SKM-1 treated with dmso at 0.1 percent for 144 hours (cell line): ENCODE measurements around the gene ZBTB16.

Experiments
- DNase-seq: peaks from one replicate; lab custom pipeline; 2025; ENCODE audit not compliant: unreplicated experiment; lab: John Stamatoyannopoulos, UW

Gene ZBTB16

DNA sequence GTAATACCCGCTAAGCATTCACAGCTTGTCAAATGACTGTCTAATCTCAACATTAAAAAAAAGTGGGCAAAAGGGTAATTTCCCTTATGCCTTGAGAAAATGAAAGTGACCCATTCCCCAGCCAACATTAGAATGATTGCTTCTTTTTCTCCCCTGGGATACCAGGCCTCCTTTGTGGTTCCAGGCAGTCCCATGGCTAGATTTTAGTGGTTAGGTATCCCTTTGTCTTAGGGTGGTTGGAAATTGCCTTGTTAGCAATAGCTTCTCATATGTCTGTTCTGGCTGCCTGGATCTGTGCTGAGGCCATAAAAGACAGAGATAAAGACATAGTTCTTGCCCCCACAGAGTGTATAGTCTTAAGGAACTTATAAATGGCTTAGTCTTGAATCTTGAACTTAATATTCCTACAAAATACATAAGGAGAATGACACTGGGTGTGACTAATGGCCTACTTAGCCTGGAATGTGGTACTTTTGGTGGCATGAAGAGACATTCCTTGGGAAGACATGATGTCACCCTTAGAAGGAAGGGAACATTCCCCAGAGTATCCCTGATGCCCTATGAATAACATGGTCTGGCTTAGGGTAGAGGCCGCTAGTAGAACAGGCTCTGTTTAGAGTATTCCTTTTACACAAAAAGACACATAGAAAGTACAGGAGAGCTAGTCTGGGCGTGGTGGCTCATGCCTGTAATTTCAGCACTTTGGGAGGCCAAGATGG is 90.3 kb downstream of the ZBTB16 start:
- no peak for DNase-seq

DNA sequence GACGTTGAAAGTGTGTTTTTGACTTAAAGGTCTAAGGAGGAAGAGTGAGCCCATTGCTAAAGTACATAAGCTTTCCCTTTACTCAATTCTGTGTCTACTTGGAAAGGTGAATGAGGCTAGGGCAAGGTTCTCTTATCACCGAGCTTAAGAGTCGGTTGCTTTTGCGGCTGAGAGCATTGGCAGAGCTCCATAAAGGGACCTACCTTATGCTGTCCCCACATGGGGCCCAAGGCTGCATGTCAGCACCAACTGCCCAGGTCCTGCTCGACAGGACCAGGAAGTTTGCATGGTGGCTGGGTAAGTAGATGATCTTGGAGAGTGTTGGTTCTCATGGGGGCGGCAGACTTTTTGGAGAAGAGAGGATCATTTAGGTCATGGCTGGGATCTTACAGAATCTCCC is 91.2 kb downstream of the ZBTB16 start:
- no peak for DNase-seq

GRCh38 chr11:114151631-114152030 is 92.1 kb downstream of the ZBTB16 start:
- DNase-seq = no peak

DNA sequence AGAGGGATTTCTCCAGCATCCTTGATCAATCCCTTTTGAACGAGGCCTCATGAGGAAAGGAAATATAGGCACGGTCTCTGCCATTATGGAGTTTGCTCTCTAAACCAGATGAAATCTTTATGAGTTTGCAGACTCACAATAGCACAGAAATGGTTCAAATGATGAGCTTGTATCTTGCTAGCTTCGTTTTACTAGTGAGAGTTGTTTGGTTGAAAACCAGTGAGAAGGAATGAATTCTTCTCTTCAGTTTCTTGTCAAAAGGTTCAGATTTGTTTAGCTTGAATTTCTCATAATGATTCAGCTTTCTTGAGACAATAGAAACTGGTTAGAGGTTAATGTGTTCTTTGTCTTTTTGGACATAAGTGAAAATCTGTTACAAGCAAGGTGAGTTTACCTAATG is 92.7 kb downstream of the ZBTB16 start:
- DNase-seq = no peak

DNA sequence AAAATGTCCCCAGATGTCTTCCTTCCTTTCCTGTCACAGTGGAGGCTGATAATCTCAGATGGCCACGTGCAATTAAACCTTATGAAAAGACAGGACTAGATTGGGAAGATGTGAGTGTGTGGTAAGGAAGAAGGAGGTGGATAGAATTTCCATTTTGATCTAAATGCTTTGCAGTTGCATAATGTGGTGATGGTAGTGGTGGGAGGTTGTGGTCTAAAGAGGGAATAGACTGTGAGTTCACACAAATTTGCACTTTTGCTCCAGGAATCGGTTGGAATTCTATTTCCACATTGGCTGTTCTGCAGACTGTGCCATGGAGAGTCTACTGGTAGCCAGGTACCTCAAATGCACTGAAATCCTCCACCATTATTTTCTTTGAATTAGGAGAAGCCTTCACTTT is 93.3 kb downstream of the ZBTB16 start:
- DNase-seq = no peak

DNA sequence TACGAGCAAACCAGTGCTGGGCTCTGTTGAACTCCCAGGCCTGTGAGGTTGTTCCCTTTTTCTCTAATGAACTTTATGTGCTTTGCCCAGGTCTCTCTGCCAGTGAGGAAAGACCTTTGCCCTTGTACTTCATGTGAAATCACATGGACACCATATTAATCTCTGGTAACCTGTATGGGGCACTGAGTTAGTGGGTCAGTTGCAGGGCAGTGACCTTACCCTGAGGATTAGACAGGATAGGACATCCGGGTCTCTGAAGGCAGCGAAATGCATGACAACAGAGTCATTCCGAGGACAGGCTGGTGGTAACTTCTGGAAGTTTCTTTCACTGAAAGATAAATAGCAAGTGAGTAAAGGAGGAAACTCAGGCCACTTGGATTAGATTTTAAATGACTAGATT is 93.7 kb downstream of the ZBTB16 start:
- no peak for DNase-seq

DNA sequence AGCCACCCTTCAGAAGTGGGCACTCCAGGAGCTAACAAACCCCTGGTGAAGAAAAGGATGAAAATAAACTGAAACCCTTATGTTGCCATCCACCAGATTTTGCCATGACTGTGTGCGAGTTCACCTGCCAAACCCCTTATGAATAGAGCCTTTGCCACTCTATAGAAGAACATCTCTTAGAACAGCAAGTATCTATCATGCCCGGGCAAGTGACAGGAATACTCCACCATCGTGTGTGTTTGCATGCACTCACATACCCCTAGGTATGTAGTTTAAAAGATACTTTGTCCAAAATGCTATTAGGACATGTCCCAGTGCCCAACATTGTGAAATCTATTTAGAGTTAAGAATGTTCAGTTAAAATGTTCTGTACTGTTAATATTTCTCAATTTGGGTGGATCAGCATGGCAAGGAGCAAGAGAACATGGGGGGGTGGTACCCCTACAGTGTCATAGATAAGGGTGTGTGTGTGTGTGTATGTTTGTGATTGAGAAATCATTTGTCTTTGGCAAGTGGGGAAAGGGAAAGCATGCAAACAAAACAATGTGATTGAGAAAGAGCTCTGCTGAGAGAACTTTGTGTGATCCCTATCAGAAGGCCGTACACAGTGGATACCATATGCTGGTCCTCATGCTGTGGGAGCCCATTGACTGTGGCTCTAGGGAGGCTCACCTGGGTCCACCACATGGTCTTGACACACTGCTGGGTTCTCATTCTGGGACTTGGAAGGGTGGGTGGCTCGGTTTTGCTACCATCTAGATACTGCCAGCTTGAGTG is 94.9 kb downstream of the ZBTB16 start:
- no peak for DNase-seq

DNA sequence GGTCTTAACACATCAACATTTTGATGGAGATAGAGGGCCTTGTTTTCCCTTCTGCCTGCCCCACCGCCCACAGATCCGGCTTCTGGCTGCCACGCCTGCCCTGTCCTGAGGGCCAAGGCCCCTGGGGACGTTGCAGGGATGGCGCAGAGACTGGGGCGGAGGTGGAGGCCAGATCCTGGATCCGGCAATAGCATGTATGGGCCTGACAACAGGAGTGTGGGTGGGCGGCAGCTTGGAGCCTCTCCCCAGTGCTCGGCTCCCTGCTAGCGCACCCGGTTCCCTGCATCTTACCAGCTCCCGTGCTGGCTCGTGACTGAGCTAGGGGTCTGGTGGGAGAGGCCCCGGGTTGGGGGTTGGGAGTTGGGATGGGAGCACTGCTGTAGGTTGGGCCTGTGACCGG is 95.6 kb downstream of the ZBTB16 start:
- DNase-seq = no peak

DNA sequence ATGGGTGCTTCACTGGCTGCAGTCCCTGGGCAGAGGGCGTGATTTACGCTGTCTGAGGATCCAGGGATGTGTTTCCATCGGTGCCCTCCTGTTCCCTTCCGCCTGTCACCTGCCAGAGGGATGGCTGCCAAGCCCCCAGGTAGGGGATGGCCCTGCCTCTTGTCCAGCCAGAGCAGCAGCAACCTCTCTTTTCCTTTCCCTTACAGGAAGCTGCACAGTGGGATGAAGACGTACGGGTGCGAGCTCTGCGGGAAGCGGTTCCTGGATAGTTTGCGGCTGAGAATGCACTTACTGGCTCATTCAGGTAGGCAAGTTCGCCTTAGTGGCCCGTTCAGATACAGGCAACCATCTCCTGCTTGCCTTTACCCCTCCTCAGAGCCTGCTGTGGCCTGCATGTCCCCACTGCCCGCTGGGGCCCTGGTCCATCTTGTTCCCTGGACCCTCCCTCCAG is 96.6 kb downstream of the ZBTB16 start:
- DNase-seq = no peak

GRCh38 chr11:114156782-114157181 is 97.3 kb downstream of the ZBTB16 start:
- DNase-seq = no peak

DNA sequence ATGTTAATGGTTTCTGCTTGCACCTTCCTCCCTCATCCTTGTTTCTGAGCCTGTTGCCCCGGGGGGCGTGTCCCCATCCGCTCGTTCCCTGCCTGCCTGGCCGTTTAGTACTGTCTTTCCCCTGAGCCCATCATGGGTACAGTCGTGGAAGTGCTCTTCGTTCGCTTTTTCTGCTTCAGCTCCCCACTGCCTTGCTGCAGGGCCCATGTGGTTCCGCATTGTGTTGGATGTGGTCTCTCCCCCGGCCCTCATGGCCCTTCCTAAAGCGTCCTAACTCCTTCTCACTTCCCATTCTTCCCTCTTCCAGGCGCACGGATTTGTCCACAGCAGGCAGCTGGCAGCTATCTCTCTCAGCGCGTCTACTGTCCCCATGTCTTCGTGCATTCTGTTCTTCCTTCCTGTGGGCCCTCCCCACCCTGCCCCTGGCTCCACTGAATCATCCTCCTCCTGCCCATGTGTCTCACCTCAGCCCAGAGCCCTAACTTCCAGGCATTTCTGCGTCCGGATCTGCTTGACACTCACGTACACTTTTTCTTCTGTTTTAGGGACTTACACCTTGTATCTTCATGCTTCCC is 98.1 kb downstream of the ZBTB16 start:
- DNase-seq = no peak

GRCh38 chr11:114158421-114158820 is 98.9 kb downstream of the ZBTB16 start:
- no peak for DNase-seq

DNA sequence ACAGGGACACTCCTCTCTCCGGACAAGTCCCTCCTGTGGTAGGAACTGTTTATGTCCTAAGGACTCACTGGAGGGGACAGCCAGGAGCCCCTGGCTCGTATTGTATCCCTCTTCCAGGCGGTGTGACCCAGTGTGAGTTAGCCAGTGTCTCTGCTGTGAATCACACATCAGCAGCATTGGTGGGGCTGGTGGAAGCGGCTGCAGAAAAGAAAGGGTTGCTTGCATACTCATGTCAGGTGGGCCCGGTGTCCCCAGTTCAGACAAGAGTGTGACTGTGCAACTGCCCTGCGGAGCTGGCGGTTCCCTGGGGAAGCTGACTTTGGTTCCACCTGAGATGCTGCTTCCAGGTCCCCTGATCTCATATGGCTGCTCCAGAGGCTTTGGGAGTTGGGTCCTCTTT is 99.4 kb downstream of the ZBTB16 start:
- no peak for DNase-seq

DNA sequence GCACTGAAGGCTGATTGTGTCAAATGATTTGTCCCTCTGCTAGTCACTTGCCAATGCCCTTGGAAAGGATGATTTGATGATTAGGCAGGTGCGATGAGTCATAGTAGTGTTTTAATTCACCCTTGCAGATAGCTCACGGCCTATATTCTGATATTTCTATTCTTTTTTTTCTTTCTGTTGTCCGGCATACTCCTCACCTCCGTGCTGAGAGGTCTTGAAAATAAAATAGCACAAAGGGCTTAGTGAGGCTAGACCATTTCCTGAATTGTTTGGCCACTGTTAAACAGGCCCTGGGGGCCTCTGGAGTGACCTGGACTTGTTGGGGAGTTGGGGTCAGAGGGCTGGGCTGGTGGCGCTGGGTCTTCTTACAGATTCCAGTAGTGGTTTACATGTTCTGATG is 99.8 kb downstream of the ZBTB16 start:
- no peak for DNase-seq

GRCh38 chr11:114159802-114160632 is 100.5 kb downstream of the ZBTB16 start:
- no peak for DNase-seq

DNA sequence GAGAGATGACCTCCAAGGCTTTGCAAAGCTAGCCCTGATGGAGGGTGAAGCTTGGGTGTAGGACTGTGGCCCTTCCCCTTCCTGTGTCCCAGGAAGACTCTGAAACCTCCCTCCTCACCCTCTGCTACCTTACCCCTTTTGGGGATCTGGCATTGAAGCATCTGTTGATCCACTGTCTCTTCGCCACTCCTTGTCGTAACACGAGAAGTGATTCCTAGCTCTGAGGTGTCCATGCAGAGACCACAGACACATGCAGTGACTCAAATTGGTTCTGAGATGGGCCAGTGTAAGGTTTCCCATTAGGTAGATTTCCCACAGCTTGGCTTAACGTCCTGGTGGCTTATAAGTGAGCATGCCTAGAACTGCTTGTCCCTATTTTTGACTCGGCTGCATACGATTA is 101.4 kb downstream of the ZBTB16 start:
- DNase-seq = no peak

DNA sequence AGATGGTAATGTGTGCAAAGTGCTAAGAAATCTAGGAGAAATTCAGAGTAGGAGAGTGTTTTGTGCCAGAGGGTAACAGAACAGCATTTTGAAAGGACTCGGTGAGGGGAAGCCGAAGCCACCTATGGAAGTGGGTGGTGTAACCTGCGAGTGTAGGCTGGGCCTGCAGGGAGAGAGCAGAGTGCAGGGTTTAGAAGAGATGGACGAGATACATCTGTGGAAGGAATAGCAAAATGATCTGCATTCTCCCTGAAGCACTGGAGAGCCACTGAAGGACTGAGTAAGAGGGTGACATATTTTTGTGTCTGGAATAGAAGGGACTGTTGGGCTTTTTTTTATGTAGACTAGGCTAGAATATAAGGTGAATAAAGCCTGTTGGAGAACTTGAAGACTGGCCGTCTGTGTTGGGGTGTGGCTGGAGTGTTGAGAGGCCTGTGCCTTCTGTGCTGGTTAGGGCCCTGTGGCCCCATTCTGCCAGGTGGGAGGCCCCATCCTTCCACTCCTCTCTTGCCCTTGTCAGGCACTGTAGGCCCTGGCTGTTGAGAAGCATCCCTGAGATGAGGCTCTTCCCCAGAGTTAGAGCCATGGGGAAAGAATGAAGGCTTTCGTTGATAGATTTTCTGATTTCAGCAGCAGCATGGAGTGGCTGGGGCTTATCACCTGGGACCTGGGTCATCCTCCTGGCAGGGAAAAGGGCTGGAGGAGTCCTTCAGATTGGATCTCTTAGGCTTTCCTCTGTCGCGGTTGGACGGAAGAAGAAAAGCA is 102.2 kb downstream of the ZBTB16 start:
- DNase-seq = no peak

DNA sequence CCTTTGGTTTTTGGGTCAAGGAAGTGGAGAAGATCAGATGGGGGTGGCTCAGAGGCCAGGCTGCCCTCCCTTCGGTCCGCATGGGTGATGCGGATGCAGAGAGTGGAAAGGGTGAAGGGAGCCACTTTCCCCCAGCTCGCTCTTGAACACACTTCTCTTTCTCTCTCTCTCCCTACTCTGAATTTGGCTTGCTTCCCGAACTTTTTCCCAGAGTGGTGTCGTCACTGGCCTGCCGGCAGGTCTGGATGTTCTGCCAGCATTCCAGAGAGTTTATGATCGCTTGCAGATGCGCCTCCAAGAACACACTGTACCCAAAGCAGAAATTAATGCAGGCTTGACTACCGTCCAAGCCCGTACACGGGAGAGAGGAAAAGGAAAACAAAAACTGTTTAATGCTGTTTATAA is 103.2 kb downstream of the ZBTB16 start:
- no peak for DNase-seq

DNA sequence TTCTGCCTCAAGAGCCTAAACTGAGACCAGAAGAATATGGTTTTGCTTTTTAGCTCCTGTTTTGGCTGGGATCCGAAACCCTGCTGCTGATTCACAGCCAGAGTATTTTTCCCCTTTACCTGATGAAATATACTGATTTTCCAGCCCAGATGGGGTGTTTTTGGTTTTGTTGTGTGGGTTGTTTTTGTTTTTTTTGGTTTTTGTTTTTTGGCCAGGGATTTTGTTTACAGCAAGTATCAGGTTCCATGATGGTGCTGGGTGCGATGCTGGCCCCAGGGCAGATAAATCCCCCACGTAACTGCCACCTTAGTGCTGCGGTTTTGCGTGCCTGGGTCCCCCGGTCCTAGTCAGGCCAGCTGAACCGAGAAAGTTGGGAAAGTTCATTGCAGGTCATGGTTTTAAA is 103.7 kb downstream of the ZBTB16 start:
- no peak for DNase-seq

DNA sequence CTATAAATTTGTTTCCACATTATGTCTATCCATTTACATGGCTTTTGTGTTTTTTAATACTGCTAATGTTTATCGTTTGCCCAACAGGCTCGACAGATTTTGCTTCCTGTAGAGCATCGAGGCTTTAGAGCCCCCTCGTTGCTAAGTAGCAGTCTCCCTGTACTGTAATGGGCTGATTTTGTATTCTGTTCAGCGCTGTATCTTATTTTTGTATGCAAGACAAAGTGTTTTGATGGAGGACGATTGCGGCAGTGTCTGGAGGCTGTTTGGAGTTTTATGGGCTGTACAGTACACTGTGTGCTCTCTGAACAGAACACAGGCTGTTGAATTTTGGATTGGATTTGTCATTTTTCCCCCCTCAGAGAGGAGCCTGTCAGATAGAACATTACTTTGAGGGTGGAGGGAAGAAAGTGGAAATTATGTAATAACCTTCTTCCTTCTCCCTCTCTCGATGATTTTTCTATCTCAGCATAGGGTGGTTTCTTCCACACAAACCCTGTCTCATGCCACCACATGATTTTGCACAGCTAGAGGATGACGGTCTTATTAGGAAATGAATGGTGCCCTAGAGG is 104.4 kb downstream of the ZBTB16 start:
- no peak for DNase-seq
